NCI-H2081 treated with DMSO at 0.1 percent for 48 hours (cell line): ENCODE measurements around the gene AHNAK.
"Not testable (repeated sequence)": the region's sequence is repeated elsewhere in the genome, so short reads cannot be mapped to it uniquely, and the experiment has no call there.

Experiments
- DNase-seq: peaks from one replicate; lab custom pipeline; 2025; lab: John Stamatoyannopoulos, UW

AHNAK gene

GRCh38 chr11:62571493-62571892 lies 24.9 kb upstream of the AHNAK start:
- DNase-seq, result not testable (repeated sequence)

- not testable (repeated sequence) for DNase-seq
Measured at GRCh38 chr11:62570903-62571302, 24.3 kb upstream of the AHNAK start.

- no peak for DNase-seq
Measured at GRCh38 chr11:62569611-62570010, 23.0 kb upstream of the AHNAK start.

- DNase-seq, result no peak
Measured at GRCh38 chr11:62567018-62567633, 20.5 kb upstream of the AHNAK start.

- DNase-seq, result no peak
Measured at GRCh38 chr11:62566247-62566646, 19.6 kb upstream of the AHNAK start.

GRCh38 chr11:62565100-62565802 lies 18.6 kb upstream of the AHNAK start:
- no peak for DNase-seq

GRCh38 chr11:62561677-62562230 lies 15.1 kb upstream of the AHNAK start:
- DNase-seq, result not testable (repeated sequence)

- DNase-seq, result no peak
Measured at GRCh38 chr11:62560566-62561103, 14.0 kb upstream of the AHNAK start.

- not testable (repeated sequence) for DNase-seq
Measured at GRCh38 chr11:62559626-62560025, 13.0 kb upstream of the AHNAK start.

GRCh38 chr11:62559204-62559603 lies 12.6 kb upstream of the AHNAK start:
- DNase-seq, result no peak

- no peak for DNase-seq
Measured at GRCh38 chr11:62558669-62559068, 12.1 kb upstream of the AHNAK start.

GRCh38 chr11:62556875-62557631 lies 10.4 kb upstream of the AHNAK start:
- DNase-seq, result no peak

GRCh38 chr11:62556108-62556874 lies 9.7 kb upstream of the AHNAK start:
- no peak for DNase-seq

- DNase-seq, result no peak
Measured at GRCh38 chr11:62555464-62556107, 9.0 kb upstream of the AHNAK start.

GRCh38 chr11:62554387-62555167 lies 8.0 kb upstream of the AHNAK start:
- DNase-seq, result no peak

- DNase-seq, result no peak
Measured at GRCh38 chr11:62553839-62554361, 7.3 kb upstream of the AHNAK start.

- no peak for DNase-seq
Measured at GRCh38 chr11:62553080-62553838, 6.7 kb upstream of the AHNAK start.

- no peak for DNase-seq
Measured at GRCh38 chr11:62552485-62553079, 6.0 kb upstream of the AHNAK start.

- not testable (repeated sequence) for DNase-seq
Measured at GRCh38 chr11:62550478-62550877, 3.9 kb upstream of the AHNAK start.
